Heart left ventricle (tissue), 13 donors: ENCODE data around the gene LGALS9.

Experiments used
- CTCF ChIP-seq, 12 donors: fragments of 200-600 bp; sonication (generic) in 4 of 12; IDR thresholded peaks; one replicate each; pipeline versions ENCODE4 v1.5.0 to v1.8.0; 2018 to 2022; ENCODE audit warnings: antibody characterized with exemption in 12 of 12, mild to moderate bottlenecking in 5 of 12
- POLR2A ChIP-seq, 2 donors: fragments of 450-650 bp; IDR thresholded peaks; one replicate each; pipeline ENCODE4 v1.6.1; 2017; ENCODE audit warnings: antibody characterized with exemption in 2 of 2, mild to moderate bottlenecking in 2 of 2, moderate library complexity in 2 of 2
- donor health status: ischemic (EF 13 %, LVEDD 7.1; RV severe dilation, severe dysfunction).
- donor health status: DM: no; HTN: yes; CAD: no.
- donor health status: DM: no; HTN: no; CAD: no.
- donor health status: ischemic (EF 25% LVEDD 6.9; RV normal size, moderate dysfunction).
- donor health status: ischemic (EF 25% LVEDD 5.7; RV mildly dilated, moderate dysfunction).
- donor health status: ischemic (EF 35%, LVEDD 5.7; RV mildly dilated, moderate dysfunction).
- donor health status: nonischemic (EF 11% LVEDD 7.7; RV severe dilation, severe dysfunction).
- donor health status: DM: yes; HTN: yes; CAD: no.
- donor health status: PGD.
- donor health status: ischemic (EF 29% LVEDD 5.4; RV normal size, mild dysfunction).
- donor health status: nonischemic (EF 23%, LVEDD 6.1; RV moderate dilation, normal function).

- TF ChIP-seq CTCF (IDR thresholded peaks at IDR 0.05) (no peak), POLR2A (IDR thresholded peaks at IDR 0.05) (no peak)
Observed at GRCh38 chr17:27595208-27595607, 35.8 kb upstream of the LGALS9 start.
